VCaP (cell line): ENCODE results near the gene RPS27.
"Not testable (repeated sequence)": the region's sequence is repeated elsewhere in the genome, so short reads cannot be mapped to it uniquely, and the experiment has no call there.

ENCODE experiments used
- H3K27ac ChIP-seq: fragments of 450-650 bp; 2 replicates; pipeline ENCODE4 v1.5.1; 2017
- CTCF ChIP-seq: fragments of 450-650 bp; conservative IDR thresholded peaks from 2 replicates; pipeline ENCODE4 v1.5.1; 2017; ENCODE audit warnings: mild to moderate bottlenecking, moderate library complexity

RPS27 gene

GRCh38 chr1:153985341-153985912 is 5.1 kb upstream of the RPS27 start:
- peak overlapping the region; percentile 68 for H3K27ac ChIP-seq

GRCh38 chr1:153985941-153986761 is 4.4 kb upstream of the RPS27 start, which contains the start of gene RAB13:
TSS of gene RAB13 (minus strand) at chr1:153986339. CDS start at chr1:153986236, 103 bp downstream.
- TF ChIP-seq CTCF = no peak
- peak within 1 kb of the TSS; percentile 68 for H3K27ac ChIP-seq

More at GRCh38 chr1:153985341-153985912, 5.1 kb upstream of the RPS27 start:
- no peak for TF ChIP-seq CTCF

- H3K27ac ChIP-seq = peak overlapping the region; percentile 68
- TF ChIP-seq CTCF = no peak
These were observed 2.9 kb upstream of the RPS27 start for GRCh38 chr1:153987621-153988020.

- peak overlapping the region; percentile 94 for H3K27ac ChIP-seq
- no peak for TF ChIP-seq CTCF
These were observed 629 bp downstream of the RPS27 start for GRCh38 chr1:153991151-153991630.

- no peak for TF ChIP-seq CTCF
- peak overlapping the region; percentile 94 for H3K27ac ChIP-seq
These were observed 1.2 kb downstream of the RPS27 start for GRCh38 chr1:153991806-153992205.

- H3K27ac ChIP-seq = no peak overlapping the region
- no peak for TF ChIP-seq CTCF
These were observed 4.6 kb downstream of the RPS27 start for GRCh38 chr1:153995202-153995601.

GRCh38 chr1:153995640-153996039 is 5.1 kb downstream of the RPS27 start:
- TF ChIP-seq CTCF = no peak

GRCh38 chr1:153996882-153997281 is 6.3 kb downstream of the RPS27 start:
- not testable (repeated sequence) for H3K27ac ChIP-seq

More at GRCh38 chr1:153995640-153996039, 5.1 kb downstream of the RPS27 start:
- H3K27ac ChIP-seq = no peak overlapping the region
